ENCODE data around the gene EAPP. TPM values are rescaled to one million over a fixed set of nuclear protein-coding genes. Genes with fewer than 3 reads are reported as not detected.
"Not testable (repeated sequence)": the region's sequence is repeated elsewhere in the genome, so short reads cannot be mapped to it uniquely, and the experiment has no call there.

EAPP gene
- total RNA-seq, 1 donor from 2014 or later, result 43.2 TPM

DNA sequence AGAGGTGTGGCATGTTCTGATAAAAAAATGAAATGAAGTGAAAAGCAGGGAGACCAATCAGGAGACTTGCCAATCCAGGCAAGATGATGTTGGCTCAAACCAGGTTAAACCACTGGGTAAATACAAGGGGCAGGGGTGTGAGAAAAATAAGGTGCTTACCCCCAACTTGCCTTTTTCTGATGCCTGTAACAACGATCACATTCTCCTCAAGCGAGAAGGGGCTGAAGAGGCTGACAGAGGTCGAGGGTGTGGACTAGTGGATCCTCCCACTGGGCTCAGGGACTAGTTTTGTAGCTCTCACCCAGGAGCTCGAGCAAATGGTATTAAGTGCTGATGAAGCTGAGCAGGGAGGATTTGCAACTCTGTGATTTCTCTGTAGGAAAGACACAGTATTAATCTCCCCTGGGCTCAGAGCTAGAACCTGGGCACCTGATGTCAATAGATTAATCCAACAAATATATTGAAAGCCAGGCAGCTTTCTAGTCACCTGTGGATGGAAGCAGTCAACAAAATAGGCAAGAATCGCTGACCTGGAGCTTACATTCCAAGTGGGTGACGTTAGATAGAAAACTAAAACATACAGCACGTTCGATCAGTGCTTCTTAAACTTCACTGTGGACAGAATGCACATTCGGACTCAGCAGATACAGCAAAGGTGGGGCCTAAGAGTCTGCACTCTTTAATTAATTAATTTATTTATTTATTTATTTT, 15.2 kb upstream of the EAPP start:
- Mint-ChIP-seq H3K27me3 (no peaks in the 10 kb centered on the region), H3K27ac (peak overlapping the region; percentile 62), H3K4me3 (peak overlapping the region; percentile 52), H3K9me3 (no peaks in the 10 kb centered on the region), H3K36me3 (ENCODE audit: low read depth) (no peaks in the 10 kb centered on the region), H3K4me1 (peaks cover 18% of the 10 kb centered on the region)
- intact Hi-C loops (cut with micrococcal nuclease), result no loop called here
- CTCF ChIA-PET, result no interaction called here
- DNase-seq, result no peak
- ATAC-seq (ENCODE audit: low read depth), result no peak
- TF ChIP-seq, protein P1, sequence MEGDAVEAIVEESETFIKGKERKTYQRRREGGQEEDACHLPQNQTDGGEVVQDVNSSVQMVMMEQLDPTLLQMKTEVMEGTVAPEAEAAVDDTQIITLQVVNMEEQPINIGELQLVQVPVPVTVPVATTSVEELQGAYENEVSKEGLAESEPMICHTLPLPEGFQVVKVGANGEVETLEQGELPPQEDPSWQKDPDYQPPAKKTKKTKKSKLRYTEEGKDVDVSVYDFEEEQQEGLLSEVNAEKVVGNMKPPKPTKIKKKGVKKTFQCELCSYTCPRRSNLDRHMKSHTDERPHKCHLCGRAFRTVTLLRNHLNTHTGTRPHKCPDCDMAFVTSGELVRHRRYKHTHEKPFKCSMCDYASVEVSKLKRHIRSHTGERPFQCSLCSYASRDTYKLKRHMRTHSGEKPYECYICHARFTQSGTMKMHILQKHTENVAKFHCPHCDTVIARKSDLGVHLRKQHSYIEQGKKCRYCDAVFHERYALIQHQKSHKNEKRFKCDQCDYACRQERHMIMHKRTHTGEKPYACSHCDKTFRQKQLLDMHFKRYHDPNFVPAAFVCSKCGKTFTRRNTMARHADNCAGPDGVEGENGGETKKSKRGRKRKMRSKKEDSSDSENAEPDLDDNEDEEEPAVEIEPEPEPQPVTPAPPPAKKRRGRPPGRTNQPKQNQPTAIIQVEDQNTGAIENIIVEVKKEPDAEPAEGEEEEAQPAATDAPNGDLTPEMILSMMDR (IDR thresholded peaks at IDR 0.05), result no peak
- POLR2A ChIA-PET, result interaction anchor here (0.5 to 1.4 kb wide), 6 partner anchors 20 to 1272 kb away, joined by 3 to 6 read pairs (median 4); partner anchors contain the start of genes BAZ1A, BRMS1L and SRP54

DNA sequence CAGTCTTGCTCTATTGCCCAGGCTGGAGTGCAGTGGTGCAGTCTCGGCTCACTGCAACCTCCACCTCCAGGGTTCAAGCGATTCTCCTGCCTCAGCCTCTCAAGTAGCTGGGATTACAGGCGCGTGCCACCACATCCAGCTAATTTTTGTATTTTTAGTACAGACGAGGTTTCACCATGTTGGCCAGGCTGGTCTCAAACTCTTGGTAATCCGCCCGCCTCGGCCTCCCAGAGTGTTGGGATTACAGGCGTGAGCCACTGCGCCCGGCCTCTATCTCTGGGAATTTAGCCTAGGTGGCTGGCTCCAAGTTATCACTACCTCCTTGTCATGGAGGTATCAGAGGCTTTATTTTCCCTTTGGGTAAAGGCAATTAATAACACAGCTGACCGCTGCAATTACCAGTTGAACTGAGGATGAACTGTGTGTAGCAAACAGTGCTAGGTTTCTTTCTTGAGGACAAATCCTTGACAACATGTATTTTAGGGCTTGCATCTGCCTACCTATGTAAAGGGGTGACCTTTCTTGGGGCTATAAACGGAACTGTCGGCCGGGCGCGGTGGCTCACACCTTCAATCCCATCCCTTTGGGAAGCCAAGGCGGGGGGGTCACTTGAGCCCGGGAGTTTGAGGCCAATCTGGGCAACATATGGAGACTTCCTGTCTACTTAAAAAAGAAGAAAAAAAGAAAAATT, 9.9 kb upstream of the EAPP start:
- H3K36me3 Mint-ChIP-seq (ENCODE audit: low read depth); H3K27me3 Mint-ChIP-seq; DNase-seq; H3K27ac Mint-ChIP-seq; intact Hi-C loops (cut with micrococcal nuclease); ATAC-seq (ENCODE audit: low read depth); H3K4me3 Mint-ChIP-seq; H3K9me3 Mint-ChIP-seq; CTCF ChIA-PET: not testable (repeated sequence)
- H3K4me1 Mint-ChIP-seq, result peaks cover 15% of the 10 kb centered on the region
- POLR2A ChIA-PET, result interaction anchor here (0.7 to 0.9 kb wide), 3 partner anchors 517 to 854 kb away, joined by 3 read pairs; no protein-coding TSS in a partner anchor

DNA sequence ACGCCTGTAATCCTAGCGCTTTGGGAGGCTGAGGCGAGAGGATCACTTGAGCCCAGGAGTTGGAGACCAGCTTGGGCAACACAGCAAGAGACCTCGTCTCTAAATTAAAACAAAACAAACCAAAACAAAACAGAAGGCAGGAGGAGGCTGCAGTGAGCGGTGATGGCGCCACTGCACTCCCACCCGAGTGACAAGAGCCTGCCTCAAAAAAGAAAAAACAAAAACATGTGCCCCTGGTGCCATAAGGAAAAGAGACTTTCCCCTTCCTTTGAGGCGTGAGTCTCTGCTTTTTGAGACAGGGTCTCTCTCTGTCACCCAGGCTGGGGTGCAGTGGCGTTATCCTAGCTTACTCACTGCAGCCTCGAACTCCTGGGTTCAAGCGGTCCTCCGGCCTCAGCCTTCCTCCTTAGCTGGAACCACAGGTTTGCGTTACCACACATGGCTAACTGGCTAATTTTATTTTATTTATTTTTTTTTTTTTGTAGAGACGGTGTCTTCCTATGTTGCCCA, 9.0 kb upstream of the EAPP start:
- no peaks in the 10 kb centered on the region for H3K27me3 Mint-ChIP-seq
- POLR2A ChIA-PET, result interaction anchor here (0.6 to 0.7 kb wide), 5 partner anchors 14 to 855 kb away, joined by 3 to 9 read pairs (median 4); no protein-coding TSS in a partner anchor
- CTCF ChIA-PET, result no interaction called here
- ATAC-seq (ENCODE audit: low read depth) (no peak), DNase-seq (no peak)
- H3K27ac Mint-ChIP-seq, result peak overlapping the region; percentile 24
- intact Hi-C loops (cut with micrococcal nuclease), result no loop called here
- H3K36me3 Mint-ChIP-seq (ENCODE audit: low read depth), result no peaks in the 10 kb centered on the region
- H3K4me1 Mint-ChIP-seq, result peaks cover 10% of the 10 kb centered on the region
- no peaks in the 10 kb centered on the region for H3K9me3 Mint-ChIP-seq
- H3K4me3 Mint-ChIP-seq, result no peak overlapping the region
- TF ChIP-seq, protein P1 (IDR thresholded peaks at IDR 0.05), result no peak

GRCh38 chr14:34547136-34547520, 7.6 kb upstream of the EAPP start:
- CTCF ChIA-PET; H3K36me3 Mint-ChIP-seq (ENCODE audit: low read depth); DNase-seq; intact Hi-C loops (cut with micrococcal nuclease); H3K27me3 Mint-ChIP-seq; POLR2A ChIA-PET; H3K27ac Mint-ChIP-seq; H3K4me3 Mint-ChIP-seq; H3K9me3 Mint-ChIP-seq: not testable (repeated sequence)
- peaks cover 10% of the 10 kb centered on the region for H3K4me1 Mint-ChIP-seq
- ATAC-seq (ENCODE audit: low read depth), result peak; percentile 53

GRCh38 chr14:34546272-34547135, 7.0 kb upstream of the EAPP start:
- H3K27ac Mint-ChIP-seq; H3K9me3 Mint-ChIP-seq; CTCF ChIA-PET; intact Hi-C loops (cut with micrococcal nuclease); H3K4me3 Mint-ChIP-seq; H3K4me1 Mint-ChIP-seq; H3K36me3 Mint-ChIP-seq (ENCODE audit: low read depth); H3K27me3 Mint-ChIP-seq; DNase-seq; POLR2A ChIA-PET: not testable (repeated sequence)
- peak; percentile 72 for ATAC-seq (ENCODE audit: low read depth)

DNA sequence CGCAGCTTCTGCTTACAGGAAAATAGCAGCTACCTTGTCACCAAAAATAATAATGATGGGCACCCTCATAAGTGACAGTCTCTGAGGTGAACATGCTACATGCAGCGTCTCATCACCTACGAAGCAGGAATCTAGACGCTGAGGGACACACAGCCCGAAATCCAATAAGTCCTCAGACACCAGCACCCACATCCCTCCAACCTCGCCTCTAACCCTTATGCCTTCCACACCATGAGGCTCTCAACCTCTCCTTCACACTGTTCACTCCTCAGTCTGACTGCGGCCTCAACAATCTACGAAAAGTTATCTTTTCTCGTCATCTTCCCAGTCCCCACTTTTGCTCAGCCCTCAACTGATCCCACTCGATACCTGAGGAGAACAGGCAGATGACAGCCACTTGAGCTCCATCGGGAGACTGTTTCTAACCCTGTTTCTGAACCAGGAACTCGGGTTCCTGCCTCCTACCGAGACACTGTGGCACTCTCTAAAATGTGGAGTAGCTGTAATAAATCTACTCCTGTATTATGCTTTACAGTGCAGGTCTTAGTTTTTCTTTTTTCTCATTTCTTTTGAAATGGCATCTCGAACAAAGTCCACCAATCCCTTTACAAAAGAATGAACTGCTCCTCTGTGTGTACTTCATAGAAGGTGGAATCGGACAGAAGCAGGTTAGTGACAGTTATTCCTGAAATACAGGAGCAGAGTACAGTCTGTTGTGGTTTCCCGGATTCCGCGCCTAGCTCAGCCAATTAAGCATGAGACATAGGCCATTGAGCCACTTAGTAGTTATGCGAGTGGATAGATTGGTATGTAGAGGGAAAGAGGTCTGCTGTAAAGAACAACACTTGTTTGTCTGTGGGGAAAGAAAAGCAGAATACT, 919 bp upstream of the EAPP start:
- Mint-ChIP-seq H3K27ac (peak overlapping the region; percentile 97), H3K36me3 (ENCODE audit: low read depth) (peaks cover 16% of the 10 kb centered on the region), H3K4me3 (peak overlapping the region; percentile 99), H3K4me1 (peaks cover 34% of the 10 kb centered on the region)
- intact Hi-C loops (cut with micrococcal nuclease); DNase-seq; H3K27me3 Mint-ChIP-seq; ATAC-seq (ENCODE audit: low read depth); H3K9me3 Mint-ChIP-seq; CTCF ChIA-PET: not testable (repeated sequence)
- POLR2A ChIA-PET, result interaction anchor here (1.3 kb wide), 1 partner anchor 864 kb away, joined by 4 read pairs; the partner anchor contains the start of gene NFKBIA
